Left lung (tissue), 10 donors: ENCODE data around the gene AICDA. TPM values are rescaled to one million over a fixed set of nuclear protein-coding genes. Genes with fewer than 3 reads are reported as not detected.

Experiments used
- ATAC-seq: fragments of 200-7000 bp; cut with Tn5 transposase; one replicate; pipeline ENCODE4 v1.9.1; 2020; ENCODE audit warnings: moderate library complexity
- DNase-seq, 4 donors: peaks; one replicate each; pipeline ENCODE4 v3.0.0-alpha.2; 2013 to 2020
- H3K27ac ChIP-seq, 2 donors: fragments of 200-600 bp; sonication (generic) in 1 of 2; one replicate each; pipeline versions ENCODE4 v1.5.0 to v1.8.0; 2020 to 2021
- H3K27me3 ChIP-seq, 2 donors: fragments of 200-600 bp; sonication (generic) in 1 of 2; one replicate each; pipeline versions ENCODE4 v1.5.0 to v1.8.0; 2020 to 2021
- H3K36me3 ChIP-seq, 2 donors: fragments of 200-600 bp; sonication (generic) in 1 of 2; one replicate each; pipeline versions ENCODE4 v1.5.0 to v1.8.0; 2020 to 2021
- H3K4me1 ChIP-seq, 2 donors: fragments of 200-600 bp; one replicate each; pipeline ENCODE4 v1.8.0; 2021
- H3K4me3 ChIP-seq, 2 donors: fragments of 200-600 bp; sonication (generic) in 1 of 2; one replicate each; pipeline versions ENCODE4 v1.5.0 to v1.8.0; 2020 to 2021; ENCODE audit warnings: mild to moderate bottlenecking in 1 of 2
- H3K9me3 ChIP-seq, 2 donors: fragments of 200-600 bp; sonication (generic) in 1 of 2; one replicate each; pipeline versions ENCODE4 v1.5.0 to v1.8.0; 2020 to 2021
- CTCF ChIP-seq, 2 donors: fragments of 200-600 bp; sonication (generic) in 1 of 2; IDR thresholded peaks; one replicate each; pipeline versions ENCODE4 v1.5.0 to v1.8.0; 2021; ENCODE audit warnings: antibody characterized with exemption in 2 of 2
- intact Hi-C, 2 donors: fragments of 100-400 bp; cut with DNase I; formaldehyde crosslinking; loops; one replicate each; pipeline versions ENCODE4 v1.11.2 to v1.14.2; 2022
- polyA plus RNA-seq, 6 donors: library from polyadenylated mRNA; unstranded; fragments of 120-200 nt; gene quantifications; one replicate each; pipeline ENCODE4 v1.2.1, GENCODE V29; 2013; ENCODE audit not compliant: insufficient read length in 6 of 6
- total RNA-seq, 2 donors: library from RNA; stranded (reverse); fragmentation: NEBNext Ultra II Directional; extraction: Animal tissue kit (Norgen Biotek cat#: 25700); gene quantifications; one replicate each; pipeline ENCODE4 v1.2.1, GENCODE V29; 2021
- donor health status: DM: no; HTN: yes; CAD: no.
- donor health status: DM: no; HTN: no; CAD: no.

Gene AICDA
- total and polyA plus RNA-seq, 8 donors: 0.04 to 0.24 (median 0.15) TPM; not detected in 3

GRCh38 chr12:8556531-8557097, 56.0 kb downstream of the AICDA start:
- no peak overlapping the region for H3K27ac ChIP-seq
- no peak overlapping the region for H3K4me3 ChIP-seq
- H3K4me1 ChIP-seq: no peaks in the 10 kb centered on the region

DNA sequence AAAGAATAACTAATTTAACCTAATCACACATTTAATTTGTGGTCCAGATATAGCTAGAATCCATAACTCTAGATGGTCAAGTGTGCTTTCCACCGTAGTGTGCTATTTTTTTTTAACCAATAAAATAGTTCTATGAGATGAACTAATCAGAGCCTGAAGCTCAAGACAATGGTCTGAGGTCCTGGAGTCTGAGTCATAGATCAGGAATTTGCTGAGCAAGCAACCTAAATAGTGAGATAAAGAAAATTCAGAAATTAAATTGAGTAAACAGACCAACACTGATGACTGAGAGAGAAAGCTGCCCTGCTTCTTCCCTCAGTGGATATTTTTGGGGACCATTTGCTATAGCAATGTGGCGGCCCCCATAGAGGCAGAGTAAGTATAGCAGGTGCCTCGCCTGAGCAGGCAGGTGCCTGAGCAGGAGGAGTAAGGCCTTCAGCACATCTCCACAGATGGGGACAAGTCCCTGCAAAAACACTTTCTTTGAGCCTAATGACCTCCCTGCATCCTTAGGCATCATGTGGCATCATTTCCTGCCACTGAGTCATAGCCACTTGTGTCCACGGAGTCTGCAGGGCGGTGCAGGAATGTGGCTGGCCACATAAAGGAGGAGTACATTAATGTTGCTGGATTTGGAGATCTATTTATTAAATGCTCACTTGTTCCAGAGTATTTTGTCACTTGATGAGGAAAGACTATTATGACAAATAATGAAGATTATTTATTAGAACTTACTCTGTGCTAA, 58.0 kb downstream of the AICDA start:
- Histone ChIP-seq H3K4me3 (no peak overlapping the region), H3K36me3 (no peaks in the 10 kb centered on the region), H3K4me1 (no peaks in the 10 kb centered on the region), H3K27ac (no peak overlapping the region), H3K9me3 (no peaks in the 10 kb centered on the region), H3K27me3 (no peaks in the 10 kb centered on the region)
- intact Hi-C loops: no loop called here
- TF ChIP-seq CTCF (IDR thresholded peaks at IDR 0.05): no peak
- no peak for DNase-seq
- no peak for ATAC-seq

More at GRCh38 chr12:8556531-8557097, 56.0 kb downstream of the AICDA start:
- no peaks in the 10 kb centered on the region for H3K27me3 ChIP-seq
- H3K9me3 ChIP-seq: no peaks in the 10 kb centered on the region
- DNase-seq: no peak
- ATAC-seq: no peak
- no peak for TF ChIP-seq CTCF (IDR thresholded peaks at IDR 0.05)
- intact Hi-C loops: no loop called here
- H3K36me3 ChIP-seq: no peaks in the 10 kb centered on the region

DNA sequence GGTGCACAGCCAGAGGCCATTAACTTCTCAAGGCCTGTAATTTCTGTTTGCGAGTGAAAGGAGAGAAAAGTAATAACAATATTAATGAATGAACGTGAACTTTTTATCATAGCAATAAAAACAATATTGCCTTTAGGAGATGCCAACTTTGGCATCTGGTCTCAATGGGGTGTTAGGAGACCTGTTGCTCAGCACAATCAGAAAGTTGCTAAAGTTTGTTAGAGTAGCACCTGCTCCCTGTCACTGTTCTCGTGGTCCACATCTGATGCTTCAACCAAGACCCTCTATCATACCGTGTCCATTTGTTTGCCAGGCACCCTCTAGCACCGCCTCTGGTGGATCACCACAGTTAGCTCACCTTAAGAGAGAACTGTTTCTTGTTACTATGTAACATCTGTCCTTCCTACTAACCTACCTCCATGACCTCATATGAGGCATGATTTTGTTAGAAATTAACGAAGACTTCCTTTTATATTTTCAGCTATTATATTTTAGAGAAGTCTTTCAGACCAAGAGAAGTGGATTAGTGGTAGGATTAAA, 59.5 kb downstream of the AICDA start:
- intact Hi-C loops: no loop called here
- H3K4me3 ChIP-seq: no peak overlapping the region
- no peak for TF ChIP-seq CTCF (IDR thresholded peaks at IDR 0.05)
- H3K9me3 ChIP-seq: no peaks in the 10 kb centered on the region
- H3K36me3 ChIP-seq: no peaks in the 10 kb centered on the region
- no peaks in the 10 kb centered on the region for H3K27me3 ChIP-seq
- H3K27ac ChIP-seq: no peak overlapping the region
- DNase-seq: no peak
- ATAC-seq: no peak
- no peaks in the 10 kb centered on the region for H3K4me1 ChIP-seq

Other genes with a start within 250 kb of the AICDA start
- under 1 TPM; 0.32 to 0.42 TPM for gene CLEC6A, start 156.9 kb downstream of the AICDA start, total RNA-seq
- not detected for gene CLEC6A, start 156.9 kb downstream of the AICDA start, polyA plus RNA-seq
- 10 to 100 TPM in 1 of 2 donors, under 1 TPM in 1; 0.35 to 15.7 TPM for gene CLEC4D, start 99.4 kb downstream of the AICDA start, total RNA-seq
- under 1 TPM; 0.11 to 0.91 (median 0.22) TPM for gene CLEC4D, start 99.4 kb downstream of the AICDA start, polyA plus RNA-seq
- 10 to 100 TPM in 1 of 2 donors, 1 to 10 TPM in 1; 5.5 to 37.5 TPM for gene CLEC4E, start 72.0 kb downstream of the AICDA start, total RNA-seq
- gene CLEC4E, start 72.0 kb downstream of the AICDA start, polyA plus RNA-seq: 1 to 10 TPM in 1 of 6 donors, under 1 TPM in 5; 0.11 to 1.1 (median 0.27) TPM
- 10 to 100 TPM in 1 of 2 donors, 1 to 10 TPM in 1; 8.3 to 12.0 TPM for gene MFAP5, start 50.0 kb upstream of the AICDA start, total RNA-seq
- 1 to 10 TPM in 2 of 6 donors, under 1 TPM in 4; 0.35 to 1.8 (median 0.78) TPM for gene MFAP5, start 50.0 kb upstream of the AICDA start, polyA plus RNA-seq
- gene RIMKLB, start 85.1 kb upstream of the AICDA start, total RNA-seq: 10 to 100 TPM; 27.3 to 31.7 TPM
- gene RIMKLB, start 85.1 kb upstream of the AICDA start, polyA plus RNA-seq: 100 to 1,000 TPM; 123 to 162 (median 133) TPM
- gene A2ML1, start 209.8 kb upstream of the AICDA start, total RNA-seq: not detected
- under 1 TPM; 0.72 to 0.94 (median 0.89) TPM for gene A2ML1, start 209.8 kb upstream of the AICDA start, polyA plus RNA-seq